ENCODE measurements around the gene GABRD.

GRCh38 chr1:2018217-2019171, 651 bp upstream of the GABRD start:
- TF ChIP-seq CTCF (IDR thresholded peaks at IDR 0.05 in 8 of 11, conservative IDR thresholded peaks at IDR 0.05 in 3 of 11) (no peak), POLR2A (IDR thresholded peaks at IDR 0.05) (no peak)
